H9 (cell line): Measurements from ENCODE around the gene MSI2. TPM values are rescaled to one million over a fixed set of nuclear protein-coding genes. Genes with fewer than 3 reads are reported as not detected.
A peak's percentile ranks its signal among the peaks of the same experiment; 100 is the strongest.

Experiments used
- DNase-seq: peaks from one replicate; pipeline ENCODE4 v3.0.0-alpha.2; 2017
- H2AFZ ChIP-seq: one replicate; pipeline ENCODE4 v1.6.1; 2013; ENCODE audit warnings: mild to moderate bottlenecking, low read length, control low read depth, moderate library complexity
- H2AK5ac ChIP-seq: 2 replicates; pipeline ENCODE4 v1.6.1; 2013; ENCODE audit warnings: low read length, control low read depth, mixed read lengths; ENCODE audit not compliant: insufficient read length
- H2BK120ac ChIP-seq: one replicate; pipeline ENCODE4 v1.6.1; 2013; ENCODE audit warnings: low read depth, mild to moderate bottlenecking, low read length, control low read depth, inconsistent platforms; ENCODE audit not compliant: poor library complexity, severe bottlenecking
- H2BK12ac ChIP-seq: 2 replicates; pipeline ENCODE4 v1.6.1; 2013; ENCODE audit warnings: low read length, control low read depth, mixed read lengths, low read depth; ENCODE audit not compliant: insufficient read length
- H2BK15ac ChIP-seq: 2 replicates; pipeline ENCODE4 v1.6.1; 2013; ENCODE audit warnings: low read depth, low read length, control low read depth
- H2BK20ac ChIP-seq: one replicate; pipeline ENCODE4 v1.6.1; 2013; ENCODE audit warnings: low read depth, mild to moderate bottlenecking, low read length, control low read depth, inconsistent platforms; ENCODE audit not compliant: poor library complexity, severe bottlenecking
- H2BK5ac ChIP-seq: 2 replicates; pipeline ENCODE4 v1.6.1; 2013; ENCODE audit warnings: low read length, control low read depth, mixed read lengths; ENCODE audit not compliant: insufficient read length
- H3K14ac ChIP-seq: 2 replicates; pipeline ENCODE4 v1.6.1; 2013; ENCODE audit warnings: low read length, control low read depth; ENCODE audit not compliant: insufficient read depth
- H3K18ac ChIP-seq: 2 replicates; pipeline ENCODE4 v1.6.1; 2013; ENCODE audit warnings: low read depth, mild to moderate bottlenecking, mixed read lengths, low read length, control low read depth; ENCODE audit not compliant: insufficient read length
- H3K23ac ChIP-seq: 2 replicates; pipeline ENCODE4 v1.6.1; 2013; ENCODE audit warnings: low read length, control low read depth, mixed read lengths, low read depth; ENCODE audit not compliant: insufficient read length
- H3K23me2 ChIP-seq: 2 replicates; pipeline ENCODE4 v1.6.1; 2013; ENCODE audit warnings: low read depth, mild to moderate bottlenecking, mixed read lengths, low read length, control low read depth; ENCODE audit not compliant: insufficient read length, poor library complexity, severe bottlenecking
- H3K27ac ChIP-seq: 2 replicates; pipeline ENCODE4 v1.5.1; 2013; ENCODE audit warnings: low read length, control low read depth, mixed read lengths, low read depth; ENCODE audit not compliant: insufficient read length
- H3K27me3 ChIP-seq: 2 replicates; pipeline ENCODE4 v1.6.1; 2013; ENCODE audit warnings: low read length, control low read depth, inconsistent platforms; ENCODE audit not compliant: insufficient read depth
- H3K4ac ChIP-seq: 2 replicates; pipeline ENCODE4 v1.6.1; 2013; ENCODE audit warnings: low read depth, mild to moderate bottlenecking, control low read depth, inconsistent platforms, low read length, moderate library complexity
- H3K4me1 ChIP-seq: 2 replicates; pipeline ENCODE4 v1.6.1; 2013; ENCODE audit warnings: low read length, control low read depth, inconsistent platforms; ENCODE audit not compliant: insufficient read depth
- H3K4me2 ChIP-seq: 2 replicates; pipeline ENCODE4 v1.6.1; 2013; ENCODE audit warnings: low read length, control low read depth, mixed read lengths; ENCODE audit not compliant: insufficient read length, insufficient read depth
- H3K56ac ChIP-seq: 2 replicates; pipeline ENCODE4 v1.6.1; 2013; ENCODE audit warnings: low read depth, mild to moderate bottlenecking, mixed read lengths, low read length, control low read depth; ENCODE audit not compliant: insufficient read length
- H3K79me1 ChIP-seq: 2 replicates; pipeline ENCODE4 v1.6.1; 2013; ENCODE audit warnings: low read depth, mild to moderate bottlenecking, moderate library complexity, low read length, control low read depth, inconsistent platforms; ENCODE audit not compliant: insufficient read depth, poor library complexity, severe bottlenecking
- H3K79me2 ChIP-seq: 2 replicates; pipeline ENCODE4 v1.6.1; 2013; ENCODE audit warnings: low read length, control low read depth, inconsistent platforms; ENCODE audit not compliant: insufficient read depth
- H3K9ac ChIP-seq: 2 replicates; pipeline ENCODE4 v1.6.1; 2013; ENCODE audit warnings: low read length, control low read depth, mixed read lengths; ENCODE audit not compliant: insufficient read length; ENCODE audit errors: extremely low read depth
- H3K9me3 ChIP-seq: one replicate; pipeline ENCODE4 v1.6.1; 2013; ENCODE audit warnings: low read depth, low read length, inconsistent platforms; ENCODE audit not compliant: control insufficient read depth
- H3T11ph ChIP-seq: one replicate; pipeline ENCODE4 v1.6.1; 2013; ENCODE audit warnings: mild to moderate bottlenecking, low read length, control low read depth, inconsistent platforms
- H4K20me1 ChIP-seq: one replicate; pipeline ENCODE4 v1.6.1; 2013; ENCODE audit not compliant: control insufficient read depth, insufficient read length, insufficient read depth
- H4K5ac ChIP-seq: 2 replicates; pipeline ENCODE4 v1.6.1; 2013; ENCODE audit warnings: low read depth, mild to moderate bottlenecking, mixed read lengths, low read length, control low read depth; ENCODE audit not compliant: insufficient read length
- H4K8ac ChIP-seq: replicated peaks from 2 replicates; pipeline ENCODE4 v1.6.1; 2013; ENCODE audit warnings: low read length, control low read depth, mixed read lengths, low read depth; ENCODE audit not compliant: insufficient read length
- H4K91ac ChIP-seq: 2 replicates; pipeline ENCODE4 v1.6.1; 2013; ENCODE audit warnings: low read depth, mild to moderate bottlenecking, moderate library complexity, mixed read lengths, low read length, control low read depth; ENCODE audit not compliant: insufficient read length
- H3K27ac Mint-ChIP-seq, 3 experiments: 2 replicates in 2 of 3; 3 replicates in 1 of 3; pipeline ENCODE4 v1.8.0; 2020 to 2021; ENCODE audit warnings: mixed read lengths in 3 of 3, mild to moderate bottlenecking in 1 of 3, moderate library complexity in 1 of 3
- H3K27me3 Mint-ChIP-seq: 2 replicates; pipeline ENCODE4 v1.8.0; 2021; ENCODE audit warnings: low read depth, mild to moderate bottlenecking, moderate library complexity, mixed read lengths
- H3K36me3 Mint-ChIP-seq, 3 experiments: 2 replicates in 2 of 3; 3 replicates in 1 of 3; pipeline ENCODE4 v1.8.0; 2020 to 2021; ENCODE audit warnings: low read depth in 3 of 3, mixed read lengths in 3 of 3; ENCODE audit not compliant: insufficient read depth in 1 of 3
- H3K4me1 Mint-ChIP-seq, 2 experiments: 2 replicates each; pipeline ENCODE4 v1.8.0; 2020; ENCODE audit warnings: mixed read lengths in 2 of 2
- H3K4me3 Mint-ChIP-seq, 2 experiments: 2 replicates in 1 of 2; 3 replicates in 1 of 2; pipeline ENCODE4 v1.8.0; 2020 to 2021; ENCODE audit warnings: mild to moderate bottlenecking in 2 of 2, mixed read lengths in 2 of 2, moderate library complexity in 1 of 2
- H3K9me3 Mint-ChIP-seq, 2 experiments: 2 replicates in 1 of 2; 3 replicates in 1 of 2; pipeline ENCODE4 v1.8.0; 2020; ENCODE audit warnings: mild to moderate bottlenecking in 2 of 2, mixed read lengths in 2 of 2, moderate library complexity in 1 of 2
- WGBS: extraction: QIAGEN DNeasy Blood & Tissue Kit; methylation state at CpG from one replicate; pipeline ENCODE4 v1.1.7; 2013; ENCODE audit warnings: missing lambda C conversion rate, low lambda C conversion rate, mixed read lengths; ENCODE audit not compliant: insufficient read length; ENCODE audit errors: extremely low coverage; 5-methylcytosine and 5-hydroxymethylcytosine counted together
- total RNA-seq: library from RNA; stranded (reverse); gene quantifications from 2 replicates; pipeline ENCODE4 v1.2.1, GENCODE V29; 2021
- TF ChIP-seq, protein P1 (sequence below): fragments of 200-600 bp; sonication (generic); conservative IDR thresholded peaks from 3 replicates; pipeline ENCODE4 v1.8.0; 2021; ENCODE audit warnings: antibody characterized with exemption, mild to moderate bottlenecking

MSI2 gene
- total RNA-seq, 1 experiment from 2014 or later, result 98.5 TPM

DNA sequence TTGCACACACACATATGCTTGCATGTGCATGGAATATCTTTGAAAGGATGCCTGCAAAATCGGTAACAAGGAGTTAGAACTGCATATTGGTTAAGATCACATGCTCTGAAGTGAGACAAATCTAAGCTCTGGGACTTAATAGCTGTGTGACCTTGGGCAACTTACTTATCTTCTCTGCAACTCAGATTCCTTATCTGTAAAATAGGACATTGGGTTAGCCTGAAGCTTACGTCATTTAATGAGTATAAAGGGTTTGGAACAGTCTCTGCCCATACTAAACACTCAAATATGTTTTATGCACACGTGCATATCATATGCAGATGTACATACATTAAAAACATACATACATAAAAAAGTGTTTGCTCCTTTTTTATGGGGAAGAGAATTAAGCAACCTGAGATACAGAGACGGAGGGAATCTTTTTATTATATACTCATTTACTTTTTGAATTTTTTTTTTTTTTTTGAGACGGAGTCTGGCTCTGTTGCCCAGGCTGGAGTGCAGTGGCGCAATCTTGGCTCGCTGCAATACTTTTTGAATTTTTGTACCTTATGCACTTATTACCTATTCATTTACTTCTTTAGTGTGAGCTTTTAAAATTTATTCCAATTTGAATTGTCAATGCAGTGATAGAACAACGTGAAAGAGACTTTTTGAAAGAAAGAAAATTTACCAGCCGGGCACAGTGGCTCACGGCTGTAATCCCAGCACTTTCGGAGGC is 282.6 kb downstream of the MSI2 start:
- H3K18ac ChIP-seq, result no peak overlapping the region
- H2BK120ac ChIP-seq, result no peak overlapping the region
- H2BK20ac ChIP-seq, result no peak overlapping the region
- H3K9ac ChIP-seq, result no peak overlapping the region
- no peak overlapping the region for H3K27ac ChIP-seq
- no CpG with 5 or more reads among the region's 11 CpGs for WGBS
- H3K27me3 Mint-ChIP-seq, result no peaks in the 10 kb centered on the region
- no peak overlapping the region for H2BK12ac ChIP-seq
- H4K91ac ChIP-seq, result no peak overlapping the region
- no peaks in the 10 kb centered on the region; the same call in 1 of the 2 replicates for H3K4me1 ChIP-seq
- TF ChIP-seq, protein P1, sequence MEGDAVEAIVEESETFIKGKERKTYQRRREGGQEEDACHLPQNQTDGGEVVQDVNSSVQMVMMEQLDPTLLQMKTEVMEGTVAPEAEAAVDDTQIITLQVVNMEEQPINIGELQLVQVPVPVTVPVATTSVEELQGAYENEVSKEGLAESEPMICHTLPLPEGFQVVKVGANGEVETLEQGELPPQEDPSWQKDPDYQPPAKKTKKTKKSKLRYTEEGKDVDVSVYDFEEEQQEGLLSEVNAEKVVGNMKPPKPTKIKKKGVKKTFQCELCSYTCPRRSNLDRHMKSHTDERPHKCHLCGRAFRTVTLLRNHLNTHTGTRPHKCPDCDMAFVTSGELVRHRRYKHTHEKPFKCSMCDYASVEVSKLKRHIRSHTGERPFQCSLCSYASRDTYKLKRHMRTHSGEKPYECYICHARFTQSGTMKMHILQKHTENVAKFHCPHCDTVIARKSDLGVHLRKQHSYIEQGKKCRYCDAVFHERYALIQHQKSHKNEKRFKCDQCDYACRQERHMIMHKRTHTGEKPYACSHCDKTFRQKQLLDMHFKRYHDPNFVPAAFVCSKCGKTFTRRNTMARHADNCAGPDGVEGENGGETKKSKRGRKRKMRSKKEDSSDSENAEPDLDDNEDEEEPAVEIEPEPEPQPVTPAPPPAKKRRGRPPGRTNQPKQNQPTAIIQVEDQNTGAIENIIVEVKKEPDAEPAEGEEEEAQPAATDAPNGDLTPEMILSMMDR, result no peak
- H4K20me1 ChIP-seq, result peaks cover under 1% of the 10 kb centered on the region
- H3K4me1 Mint-ChIP-seq, result peaks cover 30 to 50% of the 10 kb centered on the region in 2 experiments
- no peak overlapping the region for H3K23ac ChIP-seq
- H3K4me2 ChIP-seq, result no peak overlapping the region
- H2AFZ ChIP-seq, result no peak overlapping the region
- no peaks in the 10 kb centered on the region for H3K9me3 Mint-ChIP-seq
- H3K36me3 Mint-ChIP-seq, result peaks cover 0 to 4% (median 0%) of the 10 kb centered on the region in 3 experiments; a peak in 1 of 7 replicates
- no peaks in the 10 kb centered on the region for H3K27me3 ChIP-seq
- H2AK5ac ChIP-seq, result no peak overlapping the region
- H4K5ac ChIP-seq, result no peak overlapping the region
- no peak overlapping the region for H2BK15ac ChIP-seq
- no peaks in the 10 kb centered on the region for H3K9me3 ChIP-seq
- no peak overlapping the region for H3K56ac ChIP-seq
- no peak overlapping the region for H3K14ac ChIP-seq
- H3K79me2 ChIP-seq, result no peaks in the 10 kb centered on the region
- no peak overlapping the region for H4K8ac ChIP-seq
- no peaks in the 10 kb centered on the region for H3K23me2 ChIP-seq
- no peak for DNase-seq
- H3K4me3 Mint-ChIP-seq, result no peak overlapping the region
- peak overlapping the region in 1 of 3 experiments; percentile 68; a peak in 2 of 7 replicates for H3K27ac Mint-ChIP-seq
- no peak overlapping the region for H2BK5ac ChIP-seq
- no peak overlapping the region for H3T11ph ChIP-seq
- H3K4ac ChIP-seq, result no peak overlapping the region
- no peaks in the 10 kb centered on the region for H3K79me1 ChIP-seq
